ENCODE data around the gene USP24. TPM values are rescaled to one million over a fixed set of nuclear protein-coding genes. Genes with fewer than 3 reads are reported as not detected.
"Not testable (repeated sequence)": the region's sequence is repeated elsewhere in the genome, so short reads cannot be mapped to it uniquely, and the experiment has no call there.

The USP24 gene
- total RNA-seq, 1 donor from 2014 or later = 44.6 TPM

GRCh38 chr1:55230659-55231058 is 15.5 kb upstream of the USP24 start:
- H3K9me3 Mint-ChIP-seq = peaks cover 5% of the 10 kb centered on the region
- no peaks in the 10 kb centered on the region for H3K36me3 Mint-ChIP-seq (ENCODE audit: low read depth)
- peaks cover 5% of the 10 kb centered on the region for H3K27me3 Mint-ChIP-seq (ENCODE audit: low read depth)
- H3K27ac Mint-ChIP-seq (ENCODE audit: unreplicated experiment) = no peak overlapping the region
- no peak for DNase-seq (ENCODE audit: low read depth, low spot score)
- H3K4me1 Mint-ChIP-seq = peaks cover 3% of the 10 kb centered on the region
- TF ChIP-seq CTCF (conservative IDR thresholded peaks at IDR 0.05) = no peak
- no peak overlapping the region for H3K4me3 Mint-ChIP-seq

- H3K9me3 Mint-ChIP-seq; H3K4me1 Mint-ChIP-seq; H3K27ac Mint-ChIP-seq (ENCODE audit: unreplicated experiment); H3K27me3 Mint-ChIP-seq (ENCODE audit: low read depth); H3K36me3 Mint-ChIP-seq (ENCODE audit: low read depth); DNase-seq (ENCODE audit: low read depth, low spot score); H3K4me3 Mint-ChIP-seq: not testable (repeated sequence)
These were observed 14.6 kb upstream of the USP24 start for GRCh38 chr1:55229726-55230125.

GRCh38 chr1:55225228-55225627 is 10.1 kb upstream of the USP24 start:
- no peaks in the 10 kb centered on the region for H3K4me1 Mint-ChIP-seq
- peaks cover 6% of the 10 kb centered on the region for H3K27me3 Mint-ChIP-seq (ENCODE audit: low read depth)
- H3K27ac Mint-ChIP-seq (ENCODE audit: unreplicated experiment) = no peak overlapping the region
- no peaks in the 10 kb centered on the region for H3K36me3 Mint-ChIP-seq (ENCODE audit: low read depth)
- no peak overlapping the region for H3K4me3 Mint-ChIP-seq
- no peak for DNase-seq (ENCODE audit: low read depth, low spot score)
- no peak for TF ChIP-seq CTCF (conservative IDR thresholded peaks at IDR 0.05)
- peaks cover 5% of the 10 kb centered on the region for H3K9me3 Mint-ChIP-seq

GRCh38 chr1:55224729-55225128 is 9.6 kb upstream of the USP24 start:
- Mint-ChIP-seq H3K4me3 (no peak overlapping the region), H3K27me3 (ENCODE audit: low read depth) (peaks cover 6% of the 10 kb centered on the region), H3K36me3 (ENCODE audit: low read depth) (no peaks in the 10 kb centered on the region), H3K9me3 (peaks cover 5% of the 10 kb centered on the region), H3K27ac (ENCODE audit: unreplicated experiment) (no peak overlapping the region), H3K4me1 (no peaks in the 10 kb centered on the region)
- no peak for TF ChIP-seq CTCF (conservative IDR thresholded peaks at IDR 0.05)
- DNase-seq (ENCODE audit: low read depth, low spot score) = no peak

GRCh38 chr1:55222152-55222551 is 7.0 kb upstream of the USP24 start:
- no peak for TF ChIP-seq CTCF (conservative IDR thresholded peaks at IDR 0.05)
- Mint-ChIP-seq H3K27ac (ENCODE audit: unreplicated experiment) (peak overlapping the region; percentile 27), H3K36me3 (ENCODE audit: low read depth) (no peaks in the 10 kb centered on the region), H3K27me3 (ENCODE audit: low read depth) (peaks cover 6% of the 10 kb centered on the region), H3K4me3 (peak overlapping the region; percentile 44), H3K9me3 (peaks cover 2% of the 10 kb centered on the region), H3K4me1 (peaks cover 5% of the 10 kb centered on the region)
- DNase-seq (ENCODE audit: low read depth, low spot score) = no peak

GRCh38 chr1:55217226-55217986 is 2.2 kb upstream of the USP24 start:
- Mint-ChIP-seq H3K4me1 (peaks cover 39% of the 10 kb centered on the region), H3K4me3 (peak overlapping the region; percentile 97), H3K27me3 (ENCODE audit: low read depth) (peaks cover 4% of the 10 kb centered on the region), H3K36me3 (ENCODE audit: low read depth) (no peaks in the 10 kb centered on the region), H3K27ac (ENCODE audit: unreplicated experiment) (no peak overlapping the region), H3K9me3 (no peaks in the 10 kb centered on the region)
- DNase-seq (ENCODE audit: low read depth, low spot score) = no peak
- TF ChIP-seq CTCF (conservative IDR thresholded peaks at IDR 0.05) = no peak
